Left ventricle myocardium inferior (tissue), 1 donor: ENCODE data around the gene PIK3C3. TPM values are rescaled to one million over a fixed set of nuclear protein-coding genes. Genes with fewer than 3 reads are reported as not detected.

Experiments used
- DNase-seq: peaks from one replicate; pipeline ENCODE4 v3.0.0-alpha.2; 2020
- H3K27ac ChIP-seq: fragments of 200-600 bp; replicated peaks from 2 replicates; pipeline ENCODE4 v1.8.0; 2021
- H3K27me3 ChIP-seq: fragments of 200-600 bp; 2 replicates; pipeline ENCODE4 v1.8.0; 2021; ENCODE audit warnings: low read depth
- H3K36me3 ChIP-seq: fragments of 200-600 bp; 2 replicates; pipeline ENCODE4 v1.8.0; 2021
- H3K4me1 ChIP-seq: fragments of 200-600 bp; 2 replicates; pipeline ENCODE4 v1.8.0; 2021
- H3K4me3 ChIP-seq: fragments of 200-600 bp; 2 replicates; pipeline ENCODE4 v1.8.0; 2021; ENCODE audit warnings: mild to moderate bottlenecking, moderate library complexity
- H3K9me3 ChIP-seq: fragments of 200-600 bp; replicated peaks from 2 replicates; pipeline ENCODE4 v1.8.0; 2021
- intact Hi-C: fragments of 100-400 bp; cut with micrococcal nuclease; formaldehyde crosslinking; loops from one replicate; pipeline ENCODE4 v1.11.0; 2022
- total RNA-seq: library from RNA; stranded (reverse); fragmentation: NEBNext Ultra II Directional; extraction: Animal tissue kit (Norgen Biotek cat#: 25700); gene quantifications from one replicate; pipeline ENCODE4 v1.2.1, GENCODE V29; 2021
- TF ChIP-seq, protein P1 (sequence below): fragments of 200-600 bp; IDR thresholded peaks from 2 replicates; pipeline ENCODE4 v1.8.0; 2021; ENCODE audit warnings: antibody characterized with exemption, mild to moderate bottlenecking, borderline replicate concordance
- donor health status: DM: no; HTN: yes; CAD: no; lungs with severe emphysema.

The PIK3C3 gene
- total RNA-seq, 1 donor from 2014 or later, result 33.2 TPM

DNA sequence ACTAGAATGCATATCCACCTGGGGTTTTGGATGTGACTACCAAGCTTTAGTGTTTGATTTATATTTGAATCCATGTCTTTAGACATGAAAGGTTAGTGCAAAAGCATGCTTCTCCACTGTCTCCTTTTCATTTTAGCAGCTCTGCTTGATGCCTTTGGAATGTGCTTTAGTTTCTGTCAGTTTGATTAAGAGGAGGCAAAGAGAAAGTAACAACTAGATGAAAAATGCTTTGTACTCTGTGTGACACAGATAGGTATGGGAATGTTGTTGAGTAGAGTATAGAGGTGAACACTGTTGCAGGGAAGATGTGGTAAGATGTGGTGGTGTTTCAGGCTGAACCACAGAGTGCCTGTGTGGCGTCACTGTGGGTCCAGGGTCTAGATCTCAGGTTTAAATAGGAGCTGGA lies 19.8 kb downstream of the PIK3C3 start:
- DNase-seq, result no peak
- Histone ChIP-seq H3K4me1 (no peaks in the 10 kb centered on the region), H3K36me3 (peaks cover 25% of the 10 kb centered on the region), H3K27ac (no peak overlapping the region), H3K27me3 (no peaks in the 10 kb centered on the region), H3K4me3 (no peak overlapping the region), H3K9me3 (no peaks in the 10 kb centered on the region)
- intact Hi-C loops, result no loop called here
- TF ChIP-seq, protein P1, sequence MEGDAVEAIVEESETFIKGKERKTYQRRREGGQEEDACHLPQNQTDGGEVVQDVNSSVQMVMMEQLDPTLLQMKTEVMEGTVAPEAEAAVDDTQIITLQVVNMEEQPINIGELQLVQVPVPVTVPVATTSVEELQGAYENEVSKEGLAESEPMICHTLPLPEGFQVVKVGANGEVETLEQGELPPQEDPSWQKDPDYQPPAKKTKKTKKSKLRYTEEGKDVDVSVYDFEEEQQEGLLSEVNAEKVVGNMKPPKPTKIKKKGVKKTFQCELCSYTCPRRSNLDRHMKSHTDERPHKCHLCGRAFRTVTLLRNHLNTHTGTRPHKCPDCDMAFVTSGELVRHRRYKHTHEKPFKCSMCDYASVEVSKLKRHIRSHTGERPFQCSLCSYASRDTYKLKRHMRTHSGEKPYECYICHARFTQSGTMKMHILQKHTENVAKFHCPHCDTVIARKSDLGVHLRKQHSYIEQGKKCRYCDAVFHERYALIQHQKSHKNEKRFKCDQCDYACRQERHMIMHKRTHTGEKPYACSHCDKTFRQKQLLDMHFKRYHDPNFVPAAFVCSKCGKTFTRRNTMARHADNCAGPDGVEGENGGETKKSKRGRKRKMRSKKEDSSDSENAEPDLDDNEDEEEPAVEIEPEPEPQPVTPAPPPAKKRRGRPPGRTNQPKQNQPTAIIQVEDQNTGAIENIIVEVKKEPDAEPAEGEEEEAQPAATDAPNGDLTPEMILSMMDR, result no peak

DNA sequence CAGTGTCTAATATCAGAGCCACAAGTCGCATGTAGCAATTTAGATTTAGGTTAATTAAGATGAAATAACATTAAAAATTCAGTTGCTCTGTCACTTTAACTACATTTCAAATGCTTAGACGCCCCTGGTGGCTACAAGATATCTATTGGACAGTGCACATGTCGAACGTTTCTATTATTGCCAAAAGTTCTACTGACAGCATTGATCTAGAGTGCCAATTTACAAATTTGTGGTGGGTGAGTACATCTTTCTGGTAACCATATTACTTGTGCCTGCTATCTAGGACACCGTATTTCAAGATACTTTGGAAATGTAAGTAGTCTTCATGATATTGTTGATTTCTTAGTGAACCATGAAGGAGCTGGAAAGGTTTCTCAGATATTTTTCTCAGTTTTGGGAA lies 20.2 kb downstream of the PIK3C3 start:
- TF ChIP-seq, protein P1, result no peak
- no peak for DNase-seq
- H3K4me3 ChIP-seq, result no peak overlapping the region
- no peaks in the 10 kb centered on the region for H3K4me1 ChIP-seq
- H3K9me3 ChIP-seq, result no peaks in the 10 kb centered on the region
- peaks cover 20% of the 10 kb centered on the region for H3K36me3 ChIP-seq
- no peak overlapping the region for H3K27ac ChIP-seq
- no peaks in the 10 kb centered on the region for H3K27me3 ChIP-seq
- intact Hi-C loops, result no loop called here

DNA sequence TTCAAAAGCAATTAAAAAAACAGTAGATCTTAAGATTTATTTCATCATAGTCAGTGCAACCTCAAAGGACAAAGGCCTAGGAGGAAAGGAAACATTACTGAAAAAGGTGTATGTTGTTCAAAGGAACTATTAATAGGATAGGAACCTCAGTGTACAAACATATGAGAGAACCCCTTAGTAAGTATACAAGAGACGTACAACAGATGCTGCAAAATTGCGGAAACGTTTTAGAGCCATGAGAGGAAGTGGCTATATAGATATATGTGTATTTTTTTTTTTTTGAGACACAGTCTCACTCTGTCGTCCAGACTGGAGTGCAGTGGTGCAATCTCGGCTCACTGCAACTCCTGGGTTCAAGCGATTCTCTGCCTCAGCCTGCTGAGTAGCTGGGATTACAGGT lies 22.2 kb downstream of the PIK3C3 start:
- H3K4me1 ChIP-seq, result peaks cover 5% of the 10 kb centered on the region
- H3K9me3 ChIP-seq, result no peaks in the 10 kb centered on the region
- H3K4me3 ChIP-seq, result no peak overlapping the region
- peaks cover 8% of the 10 kb centered on the region for H3K36me3 ChIP-seq
- TF ChIP-seq, protein P1, result no peak
- H3K27ac ChIP-seq, result no peak overlapping the region
- no peak for DNase-seq
- H3K27me3 ChIP-seq, result no peaks in the 10 kb centered on the region
- intact Hi-C loops, result no loop called here

DNA sequence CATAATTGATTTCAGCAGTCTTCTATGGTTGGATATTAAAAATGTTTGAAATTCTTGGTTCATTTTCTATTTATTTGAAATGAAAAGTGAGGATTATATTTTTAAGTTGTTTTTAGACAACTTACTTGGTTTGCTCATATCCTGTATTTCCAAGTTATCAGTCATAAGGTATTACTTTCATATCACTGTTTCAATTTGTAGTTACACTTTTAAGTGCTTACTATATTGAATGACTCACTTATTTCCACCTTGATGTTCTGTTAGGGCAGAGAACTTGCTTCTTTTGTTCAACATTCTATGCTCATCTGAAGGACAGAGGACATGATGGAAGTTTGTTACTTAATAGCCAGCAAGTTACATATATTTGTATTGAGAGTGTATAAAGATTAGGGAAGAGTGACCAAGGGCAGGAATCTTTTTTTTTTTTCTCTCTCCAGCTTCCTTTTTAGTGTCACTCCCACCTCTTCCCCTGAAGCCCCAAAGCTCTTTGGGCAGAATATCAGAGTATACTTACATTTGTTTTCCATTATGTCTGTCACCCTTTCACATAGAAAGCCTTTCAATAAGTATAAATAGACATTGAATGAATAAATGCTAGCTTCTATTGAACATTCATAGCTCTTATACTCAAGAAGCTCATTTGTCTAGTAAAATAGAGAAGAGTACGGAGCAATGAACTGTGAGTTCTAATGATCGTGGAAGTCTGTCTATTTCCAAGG lies 28.1 kb downstream of the PIK3C3 start:
- Histone ChIP-seq H3K27me3 (no peaks in the 10 kb centered on the region), H3K27ac (no peak overlapping the region), H3K4me1 (peaks cover 21% of the 10 kb centered on the region), H3K36me3 (peaks cover 6% of the 10 kb centered on the region), H3K9me3 (no peaks in the 10 kb centered on the region), H3K4me3 (no peak overlapping the region)
- intact Hi-C loops, result no loop called here
- TF ChIP-seq, protein P1, result no peak
- DNase-seq, result no peak

DNA sequence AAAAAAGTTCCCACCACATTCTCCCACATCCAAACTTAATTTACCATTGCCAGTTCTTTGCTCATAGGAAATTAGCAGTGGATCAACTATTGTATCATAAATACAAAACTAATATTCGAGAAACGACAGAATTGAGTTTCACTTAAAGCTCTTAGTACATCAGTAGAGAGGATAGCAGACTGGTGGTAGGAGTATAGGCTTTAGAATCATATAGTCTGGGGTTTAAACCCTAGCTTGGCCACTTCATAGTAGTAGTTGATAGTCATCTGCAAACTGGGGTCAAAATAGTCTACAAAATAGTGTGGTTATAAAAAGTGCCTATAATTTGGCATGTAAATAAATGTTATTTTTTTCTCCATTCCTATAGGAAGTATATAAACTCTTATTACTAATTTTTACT lies 30.9 kb downstream of the PIK3C3 start:
- DNase-seq, result no peak
- intact Hi-C loops, result no loop called here
- H3K27me3 ChIP-seq, result no peaks in the 10 kb centered on the region
- TF ChIP-seq, protein P1, result no peak
- H3K36me3 ChIP-seq, result peaks cover 17% of the 10 kb centered on the region
- peaks cover 21% of the 10 kb centered on the region for H3K4me1 ChIP-seq
- H3K9me3 ChIP-seq, result no peaks in the 10 kb centered on the region
- no peak overlapping the region for H3K4me3 ChIP-seq
- H3K27ac ChIP-seq, result no peak overlapping the region
